ENCODE data around the gene CDK10.

DNA sequence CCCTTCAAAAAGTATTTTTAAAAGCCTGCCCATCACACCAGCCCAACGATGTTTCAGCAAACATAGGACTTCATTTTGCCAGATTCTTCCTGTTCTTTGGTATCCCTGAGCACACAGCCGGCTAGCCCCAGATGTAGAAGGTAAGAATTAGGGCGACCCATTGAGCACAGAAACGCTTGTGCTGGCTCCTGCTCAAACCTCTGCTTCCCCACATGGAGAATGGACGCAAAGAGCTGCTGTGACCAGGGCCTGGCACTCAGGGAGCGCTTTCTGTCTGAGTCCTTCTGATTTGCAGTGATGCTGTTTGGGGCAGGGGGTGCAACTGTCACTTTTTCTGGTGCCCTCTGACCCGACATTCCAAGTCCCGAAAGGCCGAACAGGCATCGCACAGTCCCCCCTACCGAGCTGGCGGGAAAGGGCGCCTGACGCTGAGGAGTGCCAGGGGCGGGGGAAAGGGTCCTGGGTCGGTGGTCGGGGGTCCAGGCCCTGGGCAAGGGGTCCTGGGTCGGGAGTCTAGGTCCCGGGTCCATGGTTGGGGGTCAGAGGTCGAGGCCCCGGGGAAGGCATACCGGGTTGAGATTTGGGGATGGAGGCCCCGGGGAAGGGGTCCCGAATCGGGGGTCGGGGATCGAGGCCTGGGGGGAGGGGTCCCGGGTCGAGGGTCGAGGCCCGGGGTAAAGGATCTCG, 29.9 kb upstream of the CDK10 start:
- TF ChIP-seq FOXA1 (IDR thresholded peaks at IDR 0.05) (no peak), TARDBP (IDR thresholded peaks at IDR 0.05) (no peak), SUZ12 (IDR thresholded peaks at IDR 0.05) (no peak)
- TF ChIP-seq, protein P1, sequence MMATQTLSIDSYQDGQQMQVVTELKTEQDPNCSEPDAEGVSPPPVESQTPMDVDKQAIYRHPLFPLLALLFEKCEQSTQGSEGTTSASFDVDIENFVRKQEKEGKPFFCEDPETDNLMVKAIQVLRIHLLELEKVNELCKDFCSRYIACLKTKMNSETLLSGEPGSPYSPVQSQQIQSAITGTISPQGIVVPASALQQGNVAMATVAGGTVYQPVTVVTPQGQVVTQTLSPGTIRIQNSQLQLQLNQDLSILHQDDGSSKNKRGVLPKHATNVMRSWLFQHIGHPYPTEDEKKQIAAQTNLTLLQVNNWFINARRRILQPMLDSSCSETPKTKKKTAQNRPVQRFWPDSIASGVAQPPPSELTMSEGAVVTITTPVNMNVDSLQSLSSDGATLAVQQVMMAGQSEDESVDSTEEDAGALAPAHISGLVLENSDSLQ (IDR thresholded peaks at IDR 0.05): no peak

Data from HEK293T (cell line).